Fibroblast of lung (primary cell): ENCODE data around the gene TRIM24.
"Not testable (repeated sequence)": the region's sequence is repeated elsewhere in the genome, so short reads cannot be mapped to it uniquely, and the experiment has no call there.

Source experiments
- CTCF ChIP-seq, 2 donors: IDR thresholded peaks in 1 of 2; conservative IDR thresholded peaks in 1 of 2; 1 replicate in 1 of 2; 2 replicates in 1 of 2; pipeline ENCODE4 v1.5.1; 2011 to 2012; ENCODE audit warnings: low read length in 2 of 2, control low read depth in 1 of 2, inconsistent platforms in 1 of 2, low read depth in 1 of 2, mild to moderate bottlenecking in 1 of 2
- EZH2 ChIP-seq: IDR thresholded peaks from 2 replicates; pipeline ENCODE4 v1.5.1; 2012; ENCODE audit warnings: low read length, control low read depth, mild to moderate bottlenecking; ENCODE audit errors: missing control alignments

GRCh38 chr7:138466069-138466756 is 6.2 kb downstream of the TRIM24 start:
- not testable (repeated sequence) for TF ChIP-seq CTCF (conservative IDR thresholded peaks at IDR 0.05 in 1 of 2, IDR thresholded peaks at IDR 0.05 in 1 of 2; ENCODE audit: low read depth in 1 of 2, low read length in 2 of 2); EZH2
